GM21390 (cell line): ENCODE measurements around the gene C12orf76.
"Not testable (repeated sequence)": the region's sequence is repeated elsewhere in the genome, so short reads cannot be mapped to it uniquely, and the experiment has no call there.

Experiments used
- ATAC-seq: cut with Tn5 transposase; IDR thresholded peaks from one replicate; pipeline ENCODE4 v1.9.1; 2021; ENCODE audit not compliant: unreplicated experiment

Gene C12orf76

DNA sequence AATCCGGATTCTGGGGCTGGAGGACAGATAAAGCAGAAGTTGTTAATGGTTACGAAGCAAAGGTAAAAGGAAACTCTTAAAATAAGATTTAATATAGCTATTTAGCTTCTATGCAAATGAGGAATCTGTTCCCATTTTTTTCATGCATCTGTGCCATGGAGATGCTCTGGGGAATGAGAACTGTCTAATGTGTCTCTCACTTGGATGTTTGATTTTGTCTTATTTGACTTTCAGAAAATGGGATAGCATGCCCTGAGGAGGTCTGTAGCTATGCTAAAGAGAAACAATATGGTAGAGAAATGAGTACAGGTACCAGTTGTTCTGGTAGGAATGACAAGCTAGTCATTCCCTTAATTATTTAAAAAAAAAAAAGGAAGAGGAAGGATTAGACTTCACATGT lies 24.3 kb downstream of the C12orf76 start:
- no peak for ATAC-seq

DNA sequence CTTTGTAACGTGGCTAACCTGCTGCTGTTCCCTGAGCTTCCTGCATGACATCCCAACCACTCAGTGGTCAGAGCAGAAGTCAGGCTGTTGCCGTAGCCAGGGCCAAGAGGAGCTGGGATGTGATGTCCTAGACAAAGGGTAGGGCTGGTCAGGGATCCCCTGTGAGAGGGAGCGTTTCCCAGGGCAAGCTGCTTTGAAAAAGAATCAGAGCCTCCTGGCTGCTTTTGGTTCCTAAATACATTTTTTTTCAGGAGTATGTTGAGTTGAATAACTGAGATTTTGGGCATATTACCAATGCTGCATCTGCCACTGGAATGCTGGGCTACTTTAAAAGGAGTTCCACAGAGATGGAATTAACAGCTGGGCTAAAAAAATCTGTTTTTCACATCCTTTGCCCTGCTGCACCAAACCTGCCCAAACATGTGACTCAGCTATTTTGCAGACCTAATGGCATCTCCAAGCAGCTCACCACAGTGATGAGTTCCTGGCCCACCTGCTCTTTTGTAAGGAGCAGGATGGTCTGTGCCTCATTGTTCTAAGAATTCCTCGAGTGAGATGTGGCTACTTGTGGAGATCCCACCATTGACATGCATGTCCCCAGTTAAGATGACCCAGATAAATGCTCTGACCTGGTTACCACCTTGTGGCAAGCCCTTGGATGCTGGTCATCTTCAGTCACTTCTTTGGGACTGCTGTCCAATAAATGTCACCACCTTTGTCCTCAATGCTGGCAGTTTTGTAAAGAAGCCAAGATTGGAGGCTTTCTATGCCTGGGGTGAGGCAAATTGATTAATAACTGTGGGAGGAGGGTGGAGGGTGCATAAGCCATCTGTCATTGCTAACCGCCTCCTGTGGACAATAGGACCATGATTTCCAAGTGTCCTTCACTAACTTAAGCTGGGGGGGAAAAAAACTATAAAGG lies 25.0 kb downstream of the C12orf76 start:
- ATAC-seq: no peak

DNA sequence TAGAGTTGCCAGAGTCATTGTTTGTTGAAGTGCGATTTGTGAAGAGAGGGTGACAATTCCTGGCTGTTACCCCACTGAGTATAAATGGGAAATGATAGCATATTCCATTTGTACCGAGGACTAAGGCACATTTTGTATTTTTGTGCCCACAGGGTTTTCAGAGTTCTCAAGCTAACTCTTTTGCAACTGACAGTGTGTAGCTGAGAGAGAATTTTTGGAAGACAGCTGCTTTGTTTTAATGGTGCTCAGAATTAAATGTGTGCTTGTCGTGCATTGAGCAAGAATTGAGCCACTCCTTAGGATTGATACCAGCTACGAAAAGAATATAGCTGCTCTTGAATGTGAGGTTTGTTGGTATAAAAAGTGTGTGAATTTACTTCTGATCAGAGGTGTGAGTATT lies 27.4 kb downstream of the C12orf76 start:
- ATAC-seq: no peak

GRCh38 chr12:110015132-110015531 lies 33.2 kb downstream of the C12orf76 start:
- ATAC-seq: no peak

DNA sequence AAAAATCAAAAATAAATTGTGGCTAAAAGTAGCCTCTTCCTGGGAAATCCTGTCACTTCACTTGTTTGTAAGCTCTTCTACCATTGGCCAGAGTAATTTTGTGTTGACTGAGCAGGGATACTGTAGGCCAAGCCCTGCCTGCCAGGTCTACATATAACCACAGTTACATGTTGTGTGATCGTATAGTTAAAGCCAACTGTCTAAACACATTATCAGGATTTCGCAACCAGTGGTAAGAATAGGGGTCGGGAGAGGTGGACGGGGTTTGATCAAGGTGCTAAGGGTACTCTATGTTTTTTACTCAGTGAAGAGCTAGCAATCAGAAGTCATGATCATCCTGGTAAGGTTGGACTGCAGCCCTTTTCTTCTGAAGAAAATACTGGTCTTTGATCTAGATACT lies 35.7 kb downstream of the C12orf76 start:
- ATAC-seq: no peak

- peak; percentile 62 for ATAC-seq
Observed at GRCh38 chr12:110012137-110012536, 36.2 kb downstream of the C12orf76 start.

GRCh38 chr12:110010853-110011723 lies 37.2 kb downstream of the C12orf76 start:
- peak; percentile 45 for ATAC-seq

GRCh38 chr12:110008681-110009398 lies 39.5 kb downstream of the C12orf76 start:
- ATAC-seq: not testable (repeated sequence)

GRCh38 chr12:110007881-110008280 lies 40.4 kb downstream of the C12orf76 start:
- ATAC-seq: no peak

- ATAC-seq: no peak
Observed at GRCh38 chr12:110006115-110006514, 42.2 kb downstream of the C12orf76 start.

DNA sequence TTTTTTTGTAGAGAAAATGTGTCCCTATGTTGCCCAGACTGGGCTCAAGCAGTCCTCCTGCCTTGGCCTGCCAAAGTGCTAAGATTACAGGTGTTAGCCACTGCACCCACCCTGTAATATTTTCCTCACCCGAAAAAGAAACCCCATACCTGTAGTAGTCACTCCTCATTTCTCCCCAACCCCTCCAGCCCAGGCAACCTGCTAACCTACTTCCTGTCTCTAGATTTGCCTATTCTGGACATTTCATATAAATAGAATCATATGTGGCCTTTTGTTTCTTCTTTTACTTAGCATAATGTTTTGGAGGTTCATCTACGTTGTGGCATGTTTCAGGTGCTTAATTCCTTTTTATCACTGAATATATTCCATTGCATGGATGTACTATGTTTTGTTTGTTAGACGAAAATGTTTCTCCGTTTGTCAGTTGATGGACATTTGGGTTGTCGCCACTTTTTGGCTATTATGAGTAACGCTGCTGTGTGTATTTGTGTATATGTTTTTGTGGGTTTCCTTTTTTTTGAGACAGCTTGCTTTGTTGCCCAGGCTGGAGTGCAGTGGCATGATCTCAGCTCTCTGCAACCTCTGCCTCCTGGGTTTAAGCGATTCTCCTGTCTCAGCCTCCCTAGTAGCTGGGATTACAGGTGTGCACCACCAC lies 42.9 kb downstream of the C12orf76 start:
- no peak for ATAC-seq

GRCh38 chr12:110004598-110004997 lies 43.7 kb downstream of the C12orf76 start:
- ATAC-seq: peak; percentile 58

- ATAC-seq: no peak
Observed at GRCh38 chr12:110002676-110003515, 45.4 kb downstream of the C12orf76 start.

GRCh38 chr12:110001596-110001995 lies 46.7 kb downstream of the C12orf76 start:
- no peak for ATAC-seq

- no peak for ATAC-seq
Observed at GRCh38 chr12:109999983-110000505, 48.3 kb downstream of the C12orf76 start.

GRCh38 chr12:109999649-109999971 lies 48.7 kb downstream of the C12orf76 start:
- ATAC-seq: no peak

DNA sequence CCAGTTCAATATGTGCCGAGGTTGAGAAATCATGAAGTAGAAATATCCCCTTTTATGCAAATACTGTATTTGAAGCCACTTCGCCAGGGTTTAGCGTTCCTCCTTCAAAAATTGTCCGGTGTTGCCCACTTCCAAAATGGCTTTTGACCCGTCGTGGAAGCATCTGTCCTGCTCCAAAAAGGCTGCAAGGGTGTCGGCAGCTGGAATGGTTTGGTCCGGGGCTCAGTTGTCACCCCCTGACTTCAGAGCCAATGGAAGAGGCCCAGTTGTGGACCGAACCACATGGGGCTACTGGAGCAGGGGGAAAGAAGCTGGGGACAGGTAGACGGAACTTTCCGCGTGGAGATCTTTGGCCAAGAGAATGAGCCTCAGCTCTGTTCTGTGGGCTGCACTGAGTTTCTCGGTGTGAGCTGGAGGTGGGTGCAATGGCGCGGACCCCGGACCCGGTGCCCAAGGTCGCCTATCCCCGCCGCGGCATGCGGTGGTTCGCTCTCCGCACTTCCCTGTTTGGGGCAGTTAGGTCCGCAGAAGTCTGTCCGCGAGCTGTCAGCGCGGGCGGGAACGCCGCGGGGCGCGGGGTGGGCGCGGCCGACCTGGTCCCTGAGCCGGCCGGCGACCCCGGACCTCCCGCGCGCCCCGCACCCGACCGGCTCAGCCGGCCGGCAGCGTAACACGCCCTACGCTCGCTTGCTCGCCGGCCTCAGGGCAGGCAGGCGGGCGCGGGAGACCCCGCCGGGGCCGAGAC lies 49.2 kb downstream of the C12orf76 start, which contains the start of gene ANKRD13A:
Gene ANKRD13A (plus strand): TSS at position 527 of the 745 bp plus-strand sequence. CDS start 259 bp downstream, outside the sequence.
- peak; percentile 47 for ATAC-seq

- ATAC-seq: no peak
Observed at GRCh38 chr12:109998241-109998903, 50.0 kb downstream of the C12orf76 start.
